ENCODE data around the gene C3orf20.

- TF ChIP-seq POLR2AphosphoS5 (IDR thresholded peaks at IDR 0.05; ENCODE audit: borderline replicate concordance, low read depth, low read length): no peak
- TF ChIP-seq EZH2 (IDR thresholded peaks at IDR 0.05): no peak
Observed at GRCh38 chr3:14772533-14773138, 97.7 kb downstream of the C3orf20 start.

All from SK-N-MC (cell line).